Ishikawa (cell line): Measurements from ENCODE around the gene CDC16.

Experiments
- CEBPB ChIP-seq: IDR thresholded peaks from 2 replicates; pipeline ENCODE4 v1.6.1; 2012
- CREB1 ChIP-seq: IDR thresholded peaks from 2 replicates; pipeline ENCODE4 v1.6.1; 2012; ENCODE audit warnings: low read depth
- EGR1 ChIP-seq: IDR thresholded peaks from 2 replicates; pipeline ENCODE4 v1.6.1; 2012
- EP300 ChIP-seq: IDR thresholded peaks from 2 replicates; pipeline ENCODE4 v1.6.1; 2012; ENCODE audit warnings: borderline replicate concordance
- FOXM1 ChIP-seq: IDR thresholded peaks from 2 replicates; pipeline ENCODE4 v1.6.1; 2012; ENCODE audit warnings: low read depth, borderline replicate concordance
- MAX ChIP-seq: IDR thresholded peaks from 2 replicates; pipeline ENCODE4 v1.6.1; 2012
- NFIC ChIP-seq: IDR thresholded peaks from 2 replicates; pipeline ENCODE4 v1.6.1; 2012
- RAD21 ChIP-seq: IDR thresholded peaks from 2 replicates; pipeline ENCODE4 v1.6.1; 2012; ENCODE audit warnings: low read depth
- REST ChIP-seq: IDR thresholded peaks from 2 replicates; pipeline ENCODE4 v1.6.1; 2012; ENCODE audit warnings: low read depth, mild to moderate bottlenecking
- TAF1 ChIP-seq: IDR thresholded peaks from 2 replicates; pipeline ENCODE4 v1.6.1; 2012; ENCODE audit warnings: low read depth, mild to moderate bottlenecking
- TCF12 ChIP-seq: IDR thresholded peaks from 2 replicates; pipeline ENCODE4 v1.6.1; 2012; ENCODE audit warnings: low read depth
- TEAD4 ChIP-seq: IDR thresholded peaks from 2 replicates; pipeline ENCODE4 v1.6.1; 2012
- USF1 ChIP-seq: IDR thresholded peaks from 2 replicates; pipeline ENCODE4 v1.6.1; 2012
- YY1 ChIP-seq: IDR thresholded peaks from 2 replicates; pipeline ENCODE4 v1.6.1; 2012; ENCODE audit warnings: low read depth
- ZBTB7A ChIP-seq: IDR thresholded peaks from 2 replicates; pipeline ENCODE4 v1.6.1; 2012; ENCODE audit warnings: low read depth

Gene CDC16

GRCh38 chr13:114281351-114282040 lies 46.8 kb downstream of the CDC16 start, which contains the start of gene UPF3A:
Gene UPF3A (plus strand): TSS chr13:114281601. CDS start chr13:114281640, 39 bp downstream.
- TF ChIP-seq CEBPB (no peak), USF1 (peak; percentile 33; the same call in 1 of the 2 replicates), EGR1 (peak; percentile 98), TEAD4 (no peak), MAX (peak; percentile 46; the same call in 1 of the 2 replicates), REST (0 out of 2 replicates have a peak, but pooled peaks have one; percentile 7), TAF1 (peak; percentile 74), EP300 (no peak), TCF12 (peak; percentile 27; the same call in 1 of the 2 replicates), FOXM1 (no peak), ZBTB7A (peak; percentile 71; the same call in 1 of the 2 replicates), RAD21 (no peak), CREB1 (no peak), NFIC (no peak; the same call in 1 of the 2 replicates), YY1 (no peak)

GRCh38 chr13:114282041-114282670 lies 47.5 kb downstream of the CDC16 start:
- 0 out of 2 replicates have a peak, but pooled peaks have one; percentile 16 for TF ChIP-seq EP300
- TF ChIP-seq NFIC = no peak; the same call in 1 of the 2 replicates
- no peak for TF ChIP-seq REST
- peak; percentile 58; the same call in 1 of the 2 replicates for TF ChIP-seq TCF12
- TF ChIP-seq FOXM1 = peak; percentile 17; the same call in 1 of the 2 replicates
- no peak; the same call in none of the 2 replicates for TF ChIP-seq MAX
- no peak; the same call in 1 of the 2 replicates for TF ChIP-seq TAF1
- TF ChIP-seq TEAD4 = peak; percentile 32

GRCh38 chr13:114283576-114283975 lies 48.9 kb downstream of the CDC16 start:
- TF ChIP-seq EP300 (no peak), YY1 (no peak)

- TF ChIP-seq ZBTB7A (no peak), EGR1 (no peak), EP300 (no peak), TEAD4 (no peak), CREB1 (no peak), TAF1 (no peak), FOXM1 (no peak), TCF12 (no peak), NFIC (no peak), MAX (no peak), CEBPB (no peak), USF1 (no peak), REST (no peak), YY1 (no peak), RAD21 (no peak)
Observed at GRCh38 chr13:114284680-114285079, 50.0 kb downstream of the CDC16 start.
